ENCODE results near the gene CORIN.
A peak's percentile ranks its signal among the peaks of the same experiment; 100 is the strongest.

DNA sequence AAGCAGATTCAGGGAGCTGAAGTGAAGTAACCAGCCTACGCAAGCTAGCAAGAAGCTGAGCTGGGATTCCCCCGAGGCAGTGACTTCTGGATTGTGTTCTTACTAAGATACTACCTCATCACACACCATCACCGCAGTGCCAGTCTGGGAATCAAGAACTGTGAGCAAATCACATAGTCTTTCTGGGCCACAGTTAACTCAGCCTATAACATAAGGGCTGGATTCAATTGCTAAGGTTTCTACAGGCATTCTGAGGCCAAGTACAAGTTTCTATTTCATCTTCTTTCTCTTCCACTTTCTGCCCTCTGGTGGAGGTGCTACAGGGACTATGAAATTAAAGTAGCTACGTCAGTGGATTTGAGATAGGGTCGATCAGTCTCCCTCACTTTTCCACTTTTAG is 1.4 kb upstream of the CORIN start:
- TF ChIP-seq, protein P1, sequence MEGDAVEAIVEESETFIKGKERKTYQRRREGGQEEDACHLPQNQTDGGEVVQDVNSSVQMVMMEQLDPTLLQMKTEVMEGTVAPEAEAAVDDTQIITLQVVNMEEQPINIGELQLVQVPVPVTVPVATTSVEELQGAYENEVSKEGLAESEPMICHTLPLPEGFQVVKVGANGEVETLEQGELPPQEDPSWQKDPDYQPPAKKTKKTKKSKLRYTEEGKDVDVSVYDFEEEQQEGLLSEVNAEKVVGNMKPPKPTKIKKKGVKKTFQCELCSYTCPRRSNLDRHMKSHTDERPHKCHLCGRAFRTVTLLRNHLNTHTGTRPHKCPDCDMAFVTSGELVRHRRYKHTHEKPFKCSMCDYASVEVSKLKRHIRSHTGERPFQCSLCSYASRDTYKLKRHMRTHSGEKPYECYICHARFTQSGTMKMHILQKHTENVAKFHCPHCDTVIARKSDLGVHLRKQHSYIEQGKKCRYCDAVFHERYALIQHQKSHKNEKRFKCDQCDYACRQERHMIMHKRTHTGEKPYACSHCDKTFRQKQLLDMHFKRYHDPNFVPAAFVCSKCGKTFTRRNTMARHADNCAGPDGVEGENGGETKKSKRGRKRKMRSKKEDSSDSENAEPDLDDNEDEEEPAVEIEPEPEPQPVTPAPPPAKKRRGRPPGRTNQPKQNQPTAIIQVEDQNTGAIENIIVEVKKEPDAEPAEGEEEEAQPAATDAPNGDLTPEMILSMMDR (IDR thresholded peaks at IDR 0.05) = peak; percentile 47
- TF ChIP-seq SMC3 (IDR thresholded peaks at IDR 0.05; ENCODE audit: low read depth, low read length) (peak; percentile 45; the same call in 1 of the 2 replicates), GATA2 (CRISPR knock-in tag; IDR thresholded peaks at IDR 0.05) (no peak), EP300 (IDR thresholded peaks at IDR 0.05; ENCODE audit: borderline replicate concordance in 1 of 2, low read depth in 1 of 2, low read length in 1 of 2) (no peak), EZH2phosphoT487 (IDR thresholded peaks at IDR 0.05; ENCODE audit: borderline replicate concordance, low read depth) (no peak), RFX5 (IDR thresholded peaks at IDR 0.05; ENCODE audit: low read length) (no peak), NRF1 (IDR thresholded peaks at IDR 0.05; ENCODE audit: low read depth, low read length) (no peak), RAD21 (IDR thresholded peaks at IDR 0.05; ENCODE audit: low read length) (peak; percentile 51), POLR2AphosphoS5 (IDR thresholded peaks at IDR 0.05; ENCODE audit: low read depth, low read length) (no peak), MEF2A (IDR thresholded peaks at IDR 0.05; ENCODE audit: borderline replicate concordance, low read depth) (no peak)
- TF ChIP-seq, protein P2, sequence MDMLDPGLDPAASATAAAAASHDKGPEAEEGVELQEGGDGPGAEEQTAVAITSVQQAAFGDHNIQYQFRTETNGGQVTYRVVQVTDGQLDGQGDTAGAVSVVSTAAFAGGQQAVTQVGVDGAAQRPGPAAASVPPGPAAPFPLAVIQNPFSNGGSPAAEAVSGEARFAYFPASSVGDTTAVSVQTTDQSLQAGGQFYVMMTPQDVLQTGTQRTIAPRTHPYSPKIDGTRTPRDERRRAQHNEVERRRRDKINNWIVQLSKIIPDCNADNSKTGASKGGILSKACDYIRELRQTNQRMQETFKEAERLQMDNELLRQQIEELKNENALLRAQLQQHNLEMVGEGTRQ (IDR thresholded peaks at IDR 0.05; ENCODE audit: borderline replicate concordance, low read depth, low read length) = no peak
- TF ChIP-seq, protein P3, sequence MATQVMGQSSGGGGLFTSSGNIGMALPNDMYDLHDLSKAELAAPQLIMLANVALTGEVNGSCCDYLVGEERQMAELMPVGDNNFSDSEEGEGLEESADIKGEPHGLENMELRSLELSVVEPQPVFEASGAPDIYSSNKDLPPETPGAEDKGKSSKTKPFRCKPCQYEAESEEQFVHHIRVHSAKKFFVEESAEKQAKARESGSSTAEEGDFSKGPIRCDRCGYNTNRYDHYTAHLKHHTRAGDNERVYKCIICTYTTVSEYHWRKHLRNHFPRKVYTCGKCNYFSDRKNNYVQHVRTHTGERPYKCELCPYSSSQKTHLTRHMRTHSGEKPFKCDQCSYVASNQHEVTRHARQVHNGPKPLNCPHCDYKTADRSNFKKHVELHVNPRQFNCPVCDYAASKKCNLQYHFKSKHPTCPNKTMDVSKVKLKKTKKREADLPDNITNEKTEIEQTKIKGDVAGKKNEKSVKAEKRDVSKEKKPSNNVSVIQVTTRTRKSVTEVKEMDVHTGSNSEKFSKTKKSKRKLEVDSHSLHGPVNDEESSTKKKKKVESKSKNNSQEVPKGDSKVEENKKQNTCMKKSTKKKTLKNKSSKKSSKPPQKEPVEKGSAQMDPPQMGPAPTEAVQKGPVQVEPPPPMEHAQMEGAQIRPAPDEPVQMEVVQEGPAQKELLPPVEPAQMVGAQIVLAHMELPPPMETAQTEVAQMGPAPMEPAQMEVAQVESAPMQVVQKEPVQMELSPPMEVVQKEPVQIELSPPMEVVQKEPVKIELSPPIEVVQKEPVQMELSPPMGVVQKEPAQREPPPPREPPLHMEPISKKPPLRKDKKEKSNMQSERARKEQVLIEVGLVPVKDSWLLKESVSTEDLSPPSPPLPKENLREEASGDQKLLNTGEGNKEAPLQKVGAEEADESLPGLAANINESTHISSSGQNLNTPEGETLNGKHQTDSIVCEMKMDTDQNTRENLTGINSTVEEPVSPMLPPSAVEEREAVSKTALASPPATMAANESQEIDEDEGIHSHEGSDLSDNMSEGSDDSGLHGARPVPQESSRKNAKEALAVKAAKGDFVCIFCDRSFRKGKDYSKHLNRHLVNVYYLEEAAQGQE (IDR thresholded peaks at IDR 0.05; ENCODE audit: low read depth, low read length) = no peak
- TF ChIP-seq, protein P4, sequence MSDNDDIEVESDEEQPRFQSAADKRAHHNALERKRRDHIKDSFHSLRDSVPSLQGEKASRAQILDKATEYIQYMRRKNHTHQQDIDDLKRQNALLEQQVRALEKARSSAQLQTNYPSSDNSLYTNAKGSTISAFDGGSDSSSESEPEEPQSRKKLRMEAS (IDR thresholded peaks at IDR 0.05; ENCODE audit: low read depth) = no peak

All from SK-N-SH (cell line).